ENCODE results near the gene RTEL1. TPM values are rescaled to one million over a fixed set of nuclear protein-coding genes. Genes with fewer than 3 reads are reported as not detected.

RTEL1 gene
- total and polyA plus RNA-seq, 9 of the 15 experiments (the other 6 are each of a cell fraction or from before 2014, with no cell fraction given), result 0.36 to 61.0 (median 17.9) TPM

- FAIRE-seq, result no peak
- no peak for ATAC-seq
- no TSS peak for BruUV-seq (replicated peaks)
- Histone ChIP-seq H3K9me3 (replicated peaks; ENCODE audit: control insufficient read depth, insufficient read depth, low read depth, low read length) (no peaks in the 10 kb centered on the region), H2AFZ (ENCODE audit: low read depth, low read length) (no peak overlapping the region), H3K27ac (ENCODE audit: extremely low read depth, low read depth, low read length) (no peak overlapping the region), H3K9ac (ENCODE audit: insufficient read depth in 1 of 2, low read depth in 2 of 2, low read length in 2 of 2) (no peak overlapping the region), H3K36me3 (ENCODE audit: control insufficient read depth, insufficient read depth, low read length) (peaks cover 74% of the 10 kb centered on the region; the same call in 2 of the 3 replicates), H3K27me3 (ENCODE audit: control insufficient read depth in 2 of 2, insufficient read depth in 2 of 2, low read length in 2 of 2) (no peaks in the 10 kb centered on the region), H3K4me1 (replicated peaks in 1 of 2; ENCODE audit: control insufficient read depth in 2 of 2, insufficient read depth in 2 of 2, low read length in 2 of 2) (peaks cover 0 to 31% of the 10 kb centered on the region in 2 experiments; a peak in 2 of 5 replicates), H3K9me1 (ENCODE audit: control insufficient read depth, insufficient read depth, low read length) (no peaks in the 10 kb centered on the region), H3K4me3 (no peak overlapping the region), H4K20me1 (replicated peaks; ENCODE audit: control insufficient read depth, insufficient read depth, low read length) (no peaks in the 10 kb centered on the region), H3K4me2 (ENCODE audit: insufficient read depth, low read length) (no peak overlapping the region), H3K79me2 (ENCODE audit: control insufficient read depth, insufficient read depth, low read length) (no peaks in the 10 kb centered on the region)
- POLR2A ChIA-PET, result no interaction called here
- no peak for TF ChIP-seq CEBPG (CRISPR knock-in tag; IDR thresholded peaks at IDR 0.05)
- TF ChIP-seq CEBPG (tag; conservative IDR thresholded peaks at IDR 0.05 in 1 of 2, IDR thresholded peaks at IDR 0.05 in 1 of 2), result no peak
- peak; percentile 43; the same call in 1 of the 2 replicates for TF ChIP-seq POLR2G (IDR thresholded peaks at IDR 0.05; ENCODE audit: low read depth, low read length)
- TF ChIP-seq RBFOX2 (IDR thresholded peaks at IDR 0.05; ENCODE audit: low read depth, low read length), result peak; percentile 9; the same call in 1 of the 2 replicates
- CTCF ChIA-PET (ENCODE audit: low intra/inter-chr PET ratio), result no interaction called here
- DNase-seq (ENCODE audit: extremely low read depth in 1 of 4, low spot score in 3 of 4), result no peak
- WGBS (ENCODE audit: insufficient coverage, low coverage, missing lambda C conversion rate), result 83% methylated on average over 16 of the region's 19 CpGs
- in situ Hi-C loops (cut with MboI) (no loop called here), intact Hi-C loops (cut with micrococcal nuclease) (no loop called here)
Measured at GRCh38 chr20:63679799-63680305, 21.7 kb downstream of the RTEL1 start.

GRCh38 chr20:63680427-63680826, 22.3 kb downstream of the RTEL1 start:
- ATAC-seq (no peak), DNase-seq (ENCODE audit: extremely low read depth in 1 of 4, low spot score in 3 of 4) (no peak), FAIRE-seq (no peak)
- Histone ChIP-seq H3K79me2 (ENCODE audit: control insufficient read depth, insufficient read depth, low read length) (no peaks in the 10 kb centered on the region), H4K20me1 (replicated peaks; ENCODE audit: control insufficient read depth, insufficient read depth, low read length) (no peaks in the 10 kb centered on the region), H3K9ac (ENCODE audit: insufficient read depth in 1 of 2, low read depth in 2 of 2, low read length in 2 of 2) (no peak overlapping the region), H3K4me2 (ENCODE audit: insufficient read depth, low read length) (no peak overlapping the region), H3K9me1 (ENCODE audit: control insufficient read depth, insufficient read depth, low read length) (no peaks in the 10 kb centered on the region), H3K4me1 (replicated peaks in 1 of 2; ENCODE audit: control insufficient read depth in 2 of 2, insufficient read depth in 2 of 2, low read length in 2 of 2) (peaks cover 0 to 35% of the 10 kb centered on the region in 2 experiments; a peak in 2 of 5 replicates), H3K27ac (ENCODE audit: extremely low read depth, low read depth, low read length) (no peak overlapping the region), H3K9me3 (replicated peaks; ENCODE audit: control insufficient read depth, insufficient read depth, low read depth, low read length) (no peaks in the 10 kb centered on the region), H3K36me3 (ENCODE audit: control insufficient read depth, insufficient read depth, low read length) (peaks cover 71% of the 10 kb centered on the region; the same call in 2 of the 3 replicates), H3K4me3 (no peak overlapping the region), H2AFZ (ENCODE audit: low read depth, low read length) (no peak overlapping the region), H3K27me3 (ENCODE audit: control insufficient read depth in 2 of 2, insufficient read depth in 2 of 2, low read length in 2 of 2) (no peaks in the 10 kb centered on the region)
- WGBS (ENCODE audit: insufficient coverage, low coverage, missing lambda C conversion rate), result 92% methylated on average over 12 of the region's 13 CpGs
- no TSS peak for BruUV-seq (replicated peaks)
- in situ Hi-C loops (cut with MboI), result no loop called here
- intact Hi-C loops (cut with micrococcal nuclease), result no loop called here
- ChIA-PET POLR2A (interaction anchor here (1.6 kb wide), 1 partner anchor 22 kb away, joined by 3 read pairs; the partner anchor contains the start of gene RTEL1), CTCF (ENCODE audit: low intra/inter-chr PET ratio) (no interaction called here)
- TF ChIP-seq RBFOX2 (IDR thresholded peaks at IDR 0.05; ENCODE audit: low read depth, low read length), result 0 out of 2 replicates have a peak, but pooled peaks have one; percentile 8
- no peak for TF ChIP-seq RAD51 (IDR thresholded peaks at IDR 0.05; ENCODE audit: borderline replicate concordance, low read depth)
- TF ChIP-seq NR0B1 (IDR thresholded peaks at IDR 0.05; ENCODE audit: partially characterized antibody), result no peak
